Activated T-helper 1 cell treated with anti-CD3 and anti-CD28 coated beads, Interleukin-2, amount 50 U/mL, for 16 hours (primary cell): ENCODE results near the gene NFIB.

Experiments
- DNase-seq, 2 donors: peaks; one replicate each; pipeline ENCODE4 v3.0.0-alpha.2; 2020; ENCODE audit warnings: low read depth in 1 of 2, low spot score in 1 of 2

Gene NFIB

DNA sequence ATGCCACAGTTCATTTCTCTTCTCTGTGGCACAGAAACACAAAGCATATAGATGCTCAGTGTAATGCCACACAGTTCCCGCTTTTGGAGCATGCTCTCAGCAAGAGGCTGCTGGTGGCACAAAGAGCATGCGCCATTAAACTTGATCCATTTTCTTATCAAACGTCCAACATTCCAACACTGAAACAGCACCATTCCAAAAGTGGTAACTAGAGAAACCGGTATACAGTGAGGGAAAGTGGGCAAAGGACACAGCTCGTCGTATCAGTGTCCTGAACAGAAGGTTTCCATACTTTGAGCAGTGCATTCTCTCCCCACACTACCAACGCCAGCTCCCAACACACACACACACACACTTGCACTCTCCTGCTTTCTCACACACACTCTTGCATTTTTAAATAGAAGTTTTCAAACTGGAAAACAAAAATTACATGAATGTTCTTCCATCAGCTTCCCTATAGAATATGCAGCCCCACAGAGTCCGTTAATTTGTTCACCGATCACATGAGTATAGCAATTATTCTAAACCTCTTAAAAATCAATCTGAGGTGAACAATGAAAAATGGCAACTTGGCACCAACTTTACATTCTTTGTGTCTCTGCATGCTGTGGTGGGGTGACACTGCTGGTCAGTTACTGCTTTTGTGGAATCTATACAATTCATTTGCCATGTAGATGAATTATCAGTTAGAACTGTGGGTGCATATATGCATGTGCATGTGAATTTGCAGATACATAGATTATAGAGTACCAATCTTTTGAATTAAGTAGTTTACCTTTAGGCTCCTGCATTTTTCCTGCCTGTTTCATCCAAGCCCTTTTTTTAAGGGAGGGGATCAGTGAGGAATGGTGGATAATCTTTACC lies 5.7 kb downstream of the NFIB start:
- no peak for DNase-seq

DNA sequence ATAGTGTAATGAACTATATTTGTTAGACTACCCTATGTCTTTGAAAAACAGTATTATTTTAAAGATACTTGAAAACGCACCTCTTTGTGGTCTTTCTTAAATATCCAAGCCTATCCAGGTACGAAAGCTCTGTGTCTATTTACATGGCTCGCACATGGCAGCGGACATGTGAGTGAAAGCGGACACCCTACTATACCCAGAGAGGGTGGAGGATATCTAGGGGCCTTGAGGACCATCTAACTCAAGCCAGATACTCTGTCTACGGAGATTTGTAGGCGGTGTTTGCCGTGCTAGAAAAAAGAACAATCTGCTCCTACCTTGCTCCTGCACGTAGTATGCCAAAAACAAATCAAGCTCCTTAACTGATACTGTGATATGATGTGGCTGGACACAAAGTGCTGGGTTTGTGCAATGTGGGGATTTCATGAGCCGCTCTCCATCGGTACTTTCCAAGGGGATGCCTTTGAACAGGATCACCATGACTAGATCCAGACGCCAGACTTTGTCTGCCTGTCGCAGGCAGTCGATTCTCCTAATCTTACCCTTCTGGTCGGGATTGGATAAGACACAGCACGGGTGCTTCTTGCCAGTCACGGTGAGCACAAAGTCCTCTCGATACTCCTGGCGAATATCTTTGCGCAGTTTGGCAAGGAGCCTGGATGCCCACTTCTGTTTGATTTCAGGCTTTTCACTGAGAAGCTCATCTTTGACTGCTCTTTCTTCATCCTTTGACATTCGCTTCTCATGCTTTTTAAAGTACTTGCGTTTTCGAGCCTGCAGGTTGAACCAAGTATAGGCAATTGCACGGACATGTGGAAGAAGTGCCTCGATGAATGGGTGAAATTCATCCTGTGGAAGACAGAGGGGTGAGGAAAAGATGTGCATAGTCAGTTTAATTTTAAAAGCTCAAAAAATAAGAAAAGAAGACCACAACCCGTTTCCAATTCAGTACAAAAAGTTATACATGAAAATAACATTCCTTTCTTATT lies 7.0 kb downstream of the NFIB start:
- no peak for DNase-seq

DNA sequence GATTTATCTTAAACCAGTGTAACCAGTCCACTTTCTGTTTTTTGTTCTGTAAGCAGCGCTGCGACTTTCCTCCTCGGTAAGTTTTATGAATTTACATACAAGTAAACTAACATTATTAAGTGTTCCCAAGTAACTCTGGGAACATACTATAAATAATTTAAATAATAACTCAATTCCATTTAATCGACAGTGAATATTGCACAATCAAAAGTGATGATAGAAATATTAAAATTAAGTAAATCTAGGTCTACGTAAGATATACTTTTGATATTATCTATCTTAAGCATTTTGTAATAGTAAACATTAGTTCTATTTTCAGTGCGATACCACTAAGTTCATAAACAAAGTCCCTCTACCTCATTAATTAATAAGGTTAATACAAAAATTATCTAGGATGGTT lies 7.8 kb downstream of the NFIB start:
- no peak for DNase-seq

DNA sequence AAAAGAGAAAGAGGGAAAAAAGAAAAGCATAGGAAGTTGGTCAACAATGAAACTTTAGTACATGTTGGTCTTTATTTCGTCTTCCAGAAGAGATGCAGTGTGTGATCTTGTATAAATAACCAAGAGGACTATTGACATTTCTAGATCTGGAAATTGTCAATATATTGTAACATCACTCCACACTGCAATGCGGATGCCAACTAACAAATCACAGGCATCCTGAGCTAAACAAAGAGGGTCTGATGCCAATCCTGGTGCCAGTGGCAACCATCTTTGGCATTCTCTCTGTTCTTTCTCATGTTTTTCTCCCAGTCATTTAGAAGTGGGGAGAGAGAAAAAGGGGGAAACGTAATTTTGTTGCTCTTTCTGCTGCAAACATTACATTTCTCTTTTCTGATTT lies 9.7 kb downstream of the NFIB start:
- no peak for DNase-seq

DNA sequence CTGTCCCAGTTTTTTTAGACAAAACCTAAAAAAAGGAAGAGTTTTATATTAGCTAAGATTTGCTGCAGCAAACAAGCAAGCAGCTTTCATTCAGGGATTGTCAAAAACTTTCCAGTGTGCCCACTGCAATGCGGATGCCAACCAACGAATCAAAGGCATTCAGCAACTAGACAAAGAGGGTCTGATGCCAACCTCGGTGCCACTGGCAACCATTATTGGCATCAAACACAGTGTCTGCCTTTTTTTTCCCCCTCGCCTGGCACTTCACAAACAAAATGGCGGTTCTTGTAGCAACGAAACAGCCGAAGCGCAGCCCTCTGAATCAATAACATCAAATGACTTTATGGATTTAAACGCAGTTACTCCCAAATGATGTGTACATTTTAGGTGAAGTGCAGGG lies 10.4 kb downstream of the NFIB start:
- no peak for DNase-seq

DNA sequence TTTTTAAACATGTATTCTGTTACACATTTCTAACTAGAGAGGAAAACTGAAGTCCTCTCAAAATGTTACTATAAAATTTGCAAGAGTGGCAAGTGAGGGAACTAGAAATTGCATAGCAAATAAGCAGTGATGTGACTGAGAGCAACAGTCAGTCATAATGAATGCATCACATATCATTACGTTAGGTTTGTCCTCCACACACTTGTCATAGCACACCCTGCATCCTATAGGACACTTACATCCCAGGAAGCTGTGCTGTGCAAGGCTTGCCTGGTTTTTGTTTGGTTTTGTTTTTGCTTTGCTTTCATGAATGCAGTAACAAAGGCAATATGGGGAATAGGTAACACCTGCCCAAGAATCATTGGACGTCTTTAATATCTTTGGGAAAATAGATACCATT lies 10.8 kb downstream of the NFIB start:
- DNase-seq, result no peak

DNA sequence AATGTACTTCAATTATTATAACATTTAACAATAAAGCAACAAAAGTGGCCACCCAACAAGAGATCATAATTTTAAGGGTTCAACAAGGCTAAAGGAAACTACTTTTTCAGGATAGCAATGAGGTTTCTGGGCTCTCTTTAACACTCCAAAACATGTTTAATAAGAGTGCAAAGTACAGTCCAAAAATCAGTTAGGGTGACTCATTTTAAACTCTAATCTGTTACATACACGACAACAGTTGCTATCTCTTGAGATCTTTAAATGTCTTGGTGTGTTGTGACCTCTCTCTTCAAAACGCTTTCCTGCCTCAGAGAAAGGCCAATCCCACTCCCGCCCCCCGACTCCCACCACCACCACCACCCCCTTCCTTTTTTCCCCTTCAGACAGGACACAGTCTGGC lies 11.5 kb downstream of the NFIB start:
- no peak for DNase-seq

DNA sequence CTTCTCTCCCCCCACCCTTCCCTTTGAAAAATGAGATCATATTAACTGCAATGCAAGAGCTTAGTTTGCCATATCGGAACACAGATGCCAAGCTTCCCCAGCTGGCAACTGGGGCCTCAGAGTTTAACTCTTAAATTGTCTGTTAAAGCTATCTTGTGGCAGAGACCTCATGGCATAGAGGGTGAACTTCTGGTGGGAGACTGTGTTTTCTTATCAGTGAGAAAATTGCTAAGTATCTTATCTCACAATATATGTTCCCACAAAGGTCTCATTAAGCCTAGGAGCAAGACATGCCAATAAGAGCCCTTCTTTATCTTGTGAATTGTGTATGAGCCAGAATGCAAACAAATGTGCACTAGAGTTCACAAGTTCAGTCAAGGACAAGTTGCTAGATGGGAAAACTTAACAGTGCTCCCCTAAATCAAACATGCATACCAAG lies 12.3 kb downstream of the NFIB start:
- DNase-seq, result no peak

DNA sequence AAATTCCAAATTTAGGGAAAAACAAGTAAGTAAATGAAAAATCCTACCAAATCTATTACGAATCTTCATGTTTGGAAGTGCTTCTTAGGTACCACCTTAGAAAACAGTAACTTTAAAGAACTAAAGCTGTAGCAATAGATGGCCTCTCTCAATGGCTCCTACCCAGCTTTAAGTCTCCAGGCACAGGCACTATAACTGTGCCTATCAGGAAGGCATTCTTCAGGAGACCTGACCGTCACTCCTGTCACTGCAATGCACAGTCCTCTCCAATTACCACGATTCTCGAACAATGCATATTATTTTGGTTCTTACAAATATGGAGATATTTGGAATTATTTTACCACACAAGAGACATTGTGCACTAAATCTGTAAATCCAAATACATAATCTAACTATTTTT lies 12.9 kb downstream of the NFIB start:
- DNase-seq, result no peak

DNA sequence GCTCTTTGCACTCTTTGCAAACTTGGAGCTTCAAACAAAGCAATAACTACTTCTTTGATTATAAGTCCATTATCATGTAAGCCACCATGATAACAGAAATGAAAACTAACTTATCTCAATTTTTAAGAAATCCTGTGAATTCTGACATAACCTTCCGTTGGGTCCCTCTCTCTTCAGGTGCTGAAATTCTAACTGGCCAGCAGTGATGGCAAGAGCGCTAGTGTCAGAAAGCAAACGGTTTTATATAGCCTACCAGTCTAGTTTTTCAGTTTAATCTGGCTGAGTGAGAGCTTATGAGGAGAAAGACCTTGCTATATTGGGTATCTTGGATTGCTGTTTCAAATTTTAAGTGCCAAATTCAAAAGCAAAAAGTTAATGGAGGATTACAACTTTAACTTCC lies 13.4 kb downstream of the NFIB start:
- DNase-seq, result no peak

DNA sequence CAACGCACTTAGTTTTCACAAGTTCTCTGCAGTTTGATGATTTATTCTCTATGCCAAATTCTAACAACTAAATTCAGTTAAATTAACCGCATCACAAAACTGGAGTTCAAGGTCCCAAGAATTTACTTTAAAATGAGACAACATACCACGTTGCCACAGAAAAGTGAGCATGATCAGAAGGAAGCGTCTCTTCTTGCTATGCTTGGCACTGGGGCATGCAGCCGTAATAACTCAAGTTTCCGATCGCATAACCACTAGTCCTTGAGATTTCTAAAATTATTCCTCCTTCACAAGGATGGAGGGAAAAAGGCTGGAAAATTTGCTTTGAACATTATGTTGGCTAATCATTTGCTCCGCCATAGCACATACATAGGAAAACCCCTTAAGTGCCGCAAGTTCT lies 13.9 kb downstream of the NFIB start:
- no peak for DNase-seq

DNA sequence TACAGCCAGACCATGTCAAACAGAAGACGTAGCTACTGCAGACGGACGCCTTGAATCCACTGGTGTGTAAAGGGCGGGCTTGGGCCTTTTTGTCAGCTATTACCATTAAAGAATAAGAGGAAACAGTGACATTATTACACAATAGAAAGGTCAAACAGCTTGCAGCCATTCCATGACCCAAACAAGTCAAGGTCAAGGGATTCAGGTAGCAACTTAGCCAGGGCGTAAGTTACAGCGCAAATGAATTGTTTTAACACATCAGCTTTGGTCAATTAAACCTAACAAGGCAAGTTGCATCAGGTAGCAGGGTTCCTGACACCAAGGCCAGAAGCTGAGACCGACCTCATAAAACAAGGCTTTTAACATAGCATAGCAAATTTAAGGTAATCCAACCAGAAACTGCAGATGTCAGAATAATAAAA lies 15.3 kb downstream of the NFIB start:
- DNase-seq, result no peak

DNA sequence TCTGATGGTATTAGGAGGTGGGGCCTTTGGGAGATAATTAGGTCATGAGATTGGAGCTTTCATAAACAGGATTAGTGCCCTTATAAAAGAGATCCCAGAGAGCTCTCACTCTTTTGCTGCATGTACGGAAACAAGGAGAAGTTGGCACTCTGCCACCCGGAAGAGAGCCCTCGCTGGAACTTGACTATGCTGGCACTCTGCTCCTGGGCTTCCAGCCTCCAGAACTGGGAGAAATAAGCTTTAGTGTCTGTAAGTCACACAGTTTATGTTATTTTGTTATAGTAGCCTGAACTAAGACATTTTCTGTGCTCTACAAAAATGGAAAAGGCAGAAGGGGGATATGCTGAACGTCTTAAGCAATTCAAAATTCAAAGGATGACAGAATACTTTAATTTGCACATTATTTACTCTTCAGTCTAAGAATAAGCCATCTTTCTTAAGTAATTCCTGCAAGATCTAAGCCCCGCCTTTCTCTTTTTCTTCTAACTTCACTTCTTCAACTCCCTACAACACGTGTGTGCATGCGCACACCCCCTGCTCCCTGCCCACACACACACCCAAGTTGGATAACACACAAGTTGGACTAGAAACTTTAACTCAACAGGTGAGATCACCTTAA lies 17.3 kb downstream of the NFIB start:
- no peak for DNase-seq

DNA sequence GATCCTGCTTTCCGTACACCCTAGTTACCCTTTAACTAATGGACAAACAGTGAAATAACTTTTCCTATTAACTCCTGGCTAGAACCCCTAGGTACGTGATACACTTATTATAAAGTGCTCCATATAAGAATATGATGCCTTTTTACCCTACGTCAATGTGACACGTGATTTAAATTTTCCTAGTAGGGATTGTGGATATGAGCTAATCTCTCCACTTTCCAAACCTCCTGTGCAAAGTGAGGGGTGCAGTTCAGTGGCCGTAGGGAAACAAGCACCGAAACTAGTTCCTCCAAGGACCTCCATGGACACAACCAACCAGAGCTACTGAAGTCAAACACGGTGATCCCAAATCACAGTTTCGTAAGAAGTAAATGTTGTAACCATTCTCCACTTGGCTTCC lies 19.3 kb downstream of the NFIB start:
- no peak for DNase-seq

DNA sequence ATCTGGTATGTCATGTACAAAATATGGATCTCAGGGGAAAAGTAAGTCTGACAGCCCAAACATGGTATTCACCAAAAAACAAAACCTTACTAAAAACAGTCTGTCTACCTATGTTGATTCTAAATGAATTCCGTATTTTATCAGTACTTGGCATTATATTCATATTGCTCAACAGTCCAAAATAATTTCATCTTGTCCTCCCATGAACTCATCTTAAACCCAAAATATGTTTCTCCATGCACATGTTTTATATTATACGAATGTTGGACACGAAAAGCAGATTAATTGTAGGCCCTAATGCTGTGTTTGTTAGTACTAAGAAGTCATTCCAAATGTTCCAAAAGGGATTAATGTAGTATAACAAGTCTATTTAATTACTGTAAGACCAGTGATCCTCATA lies 20.1 kb downstream of the NFIB start:
- DNase-seq, result no peak

DNA sequence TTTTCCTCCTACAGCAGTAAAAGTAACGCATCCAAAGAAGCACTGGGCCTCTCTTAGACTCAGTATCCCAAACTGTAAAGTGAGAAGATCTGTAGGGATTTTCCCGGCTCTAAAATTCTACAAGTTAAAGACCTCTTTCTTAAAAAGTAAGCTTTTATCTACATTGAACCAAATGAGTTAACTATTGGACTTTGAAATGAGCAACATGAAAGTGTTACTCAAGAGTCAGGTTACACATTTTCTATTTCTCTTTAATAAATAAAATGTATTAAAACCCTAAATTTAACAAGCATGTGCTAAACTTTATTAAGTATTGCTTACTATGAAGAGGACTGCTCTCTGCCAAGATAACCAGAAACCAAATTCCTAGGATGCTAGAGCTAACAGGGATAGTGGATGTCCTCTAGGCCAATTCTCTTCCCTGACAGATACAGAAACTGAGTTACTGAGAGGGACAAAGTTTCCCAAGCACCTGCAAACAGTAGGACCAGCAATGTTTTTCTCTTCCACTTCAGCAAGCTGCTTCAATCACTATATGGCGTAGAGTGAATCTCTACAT lies 21.7 kb downstream of the NFIB start:
- no peak for DNase-seq

DNA sequence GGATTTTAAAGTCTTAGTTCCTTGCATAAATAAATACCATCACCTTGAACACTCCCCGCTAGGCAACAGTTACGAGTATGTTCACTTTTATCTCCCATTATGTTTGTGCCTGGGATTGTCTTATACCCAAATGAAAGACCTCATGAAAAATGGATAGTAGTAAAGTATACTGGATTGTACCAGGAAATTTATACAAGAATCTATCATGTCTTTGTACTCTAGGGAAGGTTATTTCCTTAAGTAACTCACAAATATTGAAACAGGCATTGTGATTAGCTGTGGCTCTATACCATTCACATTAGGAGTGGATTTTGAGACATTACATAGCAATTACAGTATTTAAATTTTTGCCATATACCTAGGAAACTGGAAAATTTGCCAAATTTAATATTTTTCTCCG lies 24.0 kb downstream of the NFIB start:
- DNase-seq, result no peak

DNA sequence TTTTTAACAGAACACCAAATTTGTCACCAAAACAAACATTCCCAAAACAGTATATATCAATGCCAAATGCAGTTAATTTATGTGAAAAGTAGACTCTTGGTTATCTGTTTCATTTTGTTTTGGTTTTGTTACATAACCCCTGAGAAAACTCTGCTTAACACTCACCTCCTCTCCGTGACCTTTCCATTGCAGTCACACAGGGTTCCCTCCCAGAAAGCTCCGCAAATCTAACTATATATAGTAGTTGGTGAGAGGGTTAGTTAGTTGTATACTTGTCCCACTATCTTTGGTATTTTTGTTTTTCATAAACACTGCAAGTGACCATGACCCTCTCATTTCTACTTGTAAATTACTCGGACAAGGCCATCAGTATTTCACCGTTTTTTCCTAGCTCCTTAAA lies 25.5 kb downstream of the NFIB start:
- DNase-seq, result no peak

DNA sequence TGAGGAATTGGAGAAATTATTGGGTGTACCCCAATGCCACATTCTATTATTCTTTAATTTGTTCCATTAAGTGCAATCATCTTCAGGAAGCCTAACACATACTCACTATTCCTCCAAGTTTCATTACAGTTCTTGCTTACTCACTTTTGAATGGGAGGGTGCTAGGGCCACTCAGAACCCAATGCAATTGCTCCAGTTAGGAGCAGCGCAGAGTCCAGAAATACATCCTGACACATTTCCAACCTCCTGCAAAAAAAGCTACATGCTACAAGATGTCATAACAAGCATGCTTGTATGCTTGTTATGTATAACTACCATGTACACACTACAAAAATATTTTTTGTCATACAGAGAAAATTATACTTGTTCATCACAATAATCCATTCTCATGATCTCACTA lies 27.8 kb downstream of the NFIB start:
- no peak for DNase-seq

DNA sequence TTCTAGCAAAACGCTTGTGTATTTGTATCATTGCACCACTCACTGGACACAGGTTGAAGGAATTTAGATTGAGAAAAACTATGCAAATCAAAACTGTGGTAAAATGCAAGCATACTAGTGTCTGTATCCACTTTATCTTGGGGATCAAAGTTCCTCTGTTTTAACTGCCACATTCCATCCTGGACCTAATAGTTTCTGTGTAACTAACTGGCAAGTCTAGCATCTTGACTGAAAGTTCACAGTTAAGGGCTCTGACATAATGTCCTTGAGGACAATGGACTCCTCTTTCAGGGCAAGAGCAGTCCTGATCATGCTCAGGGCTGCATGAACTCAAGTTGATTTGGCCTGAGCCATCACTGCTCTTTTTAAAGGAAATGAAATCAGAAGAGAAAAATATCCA lies 30.7 kb downstream of the NFIB start:
- DNase-seq, result no peak

DNA sequence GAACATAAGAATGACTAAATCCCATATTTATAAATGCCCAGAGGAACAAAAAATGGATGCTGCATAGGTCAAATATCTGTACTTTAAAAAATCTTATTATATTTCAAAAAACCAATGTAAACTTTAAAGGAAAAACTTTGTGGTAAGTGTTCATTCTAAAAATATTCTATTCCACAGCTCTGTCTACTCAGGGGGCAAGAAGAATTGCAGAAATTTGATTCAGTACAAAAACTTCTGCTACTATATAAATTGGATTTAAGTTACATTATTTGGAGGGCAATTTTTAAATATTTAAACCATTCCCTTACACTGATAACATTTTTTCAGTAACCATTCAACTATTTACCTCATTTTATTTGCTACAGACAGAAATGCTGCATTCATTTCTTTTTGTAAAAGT lies 32.1 kb downstream of the NFIB start:
- no peak for DNase-seq
